CD4-positive, alpha-beta T cell treated with Interleukin-4 for 4 hours (primary cell): ENCODE measurements around the gene NOD2.

Experiments used
- DNase-seq: peaks from one replicate; pipeline ENCODE4 v3.0.0-alpha.2; 2020

NOD2 gene

GRCh38 chr16:50743581-50744225 lies 50.3 kb downstream of the NOD2 start:
- no peak for DNase-seq

GRCh38 chr16:50744881-50745280 lies 51.5 kb downstream of the NOD2 start:
- peak; percentile 42 for DNase-seq

DNA sequence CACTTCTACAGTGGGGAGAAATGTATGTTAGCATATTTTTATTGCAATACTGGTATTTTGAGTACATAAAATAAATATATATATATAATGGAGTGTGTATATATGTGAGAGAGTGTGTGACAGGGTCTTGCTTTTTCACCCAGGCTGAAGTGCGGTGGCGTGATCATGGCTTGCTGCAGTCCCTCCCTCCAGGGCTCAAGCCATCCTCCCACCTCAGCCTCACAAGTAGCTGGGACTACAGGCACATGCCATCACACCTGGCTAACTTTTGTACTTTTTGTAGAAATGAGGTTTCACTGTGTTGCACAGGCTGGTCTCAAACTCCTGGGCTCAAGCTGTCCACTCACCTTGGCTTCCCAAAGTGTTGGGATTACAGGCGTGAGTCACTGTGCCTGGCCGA lies 52.5 kb downstream of the NOD2 start:
- DNase-seq, result no peak

DNA sequence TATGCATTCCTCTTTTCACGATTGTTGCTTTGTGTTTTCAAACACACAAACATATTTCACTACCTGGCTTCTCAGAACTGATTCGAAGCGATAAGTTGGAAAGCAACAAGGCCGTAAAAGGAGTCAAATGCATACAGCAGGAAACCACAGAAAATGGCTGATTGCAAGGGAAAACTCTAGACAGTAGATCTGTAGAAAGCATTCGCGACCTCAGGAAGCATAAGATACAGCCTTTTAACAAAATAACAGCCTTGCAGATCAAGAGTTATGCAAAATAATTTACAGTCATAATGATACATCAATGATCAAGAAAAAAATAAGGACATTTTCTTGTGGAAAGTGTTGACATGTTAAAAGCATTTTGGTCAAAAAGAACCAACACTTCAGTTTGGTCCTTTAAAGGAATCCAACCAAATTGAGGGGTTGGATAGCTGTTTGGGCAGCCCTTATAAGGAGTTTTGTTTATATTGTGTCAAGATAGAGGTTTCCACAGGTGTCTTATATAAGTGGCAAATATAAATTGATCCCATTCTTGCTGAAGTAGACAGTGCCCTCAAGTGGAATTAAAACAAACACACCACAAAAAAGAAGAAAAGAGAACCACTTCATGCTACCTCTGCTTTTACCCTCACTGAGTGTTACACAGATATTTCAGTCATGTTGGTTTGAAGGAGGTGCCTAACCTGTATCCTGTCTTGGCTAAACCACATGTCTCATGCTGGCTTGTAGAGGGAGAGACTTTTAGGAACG lies 54.0 kb downstream of the NOD2 start:
- DNase-seq, result peak; percentile 81

DNA sequence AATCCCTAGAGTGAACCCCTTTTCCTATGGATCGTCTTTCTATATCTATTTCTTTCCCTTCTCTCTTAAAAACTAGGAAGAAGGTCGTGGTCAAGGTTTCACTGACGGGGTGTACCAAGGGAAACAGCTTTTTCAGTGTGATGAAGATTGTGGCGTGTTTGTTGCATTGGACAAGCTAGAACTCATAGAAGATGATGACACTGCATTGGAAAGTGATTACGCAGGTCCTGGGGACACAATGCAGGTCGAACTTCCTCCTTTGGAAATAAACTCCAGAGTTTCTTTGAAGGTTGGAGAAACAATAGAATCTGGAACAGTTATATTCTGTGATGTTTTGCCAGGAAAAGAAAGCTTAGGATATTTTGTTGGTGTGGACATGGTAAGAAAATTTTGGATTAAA lies 58.1 kb downstream of the NOD2 start:
- no peak for DNase-seq

DNA sequence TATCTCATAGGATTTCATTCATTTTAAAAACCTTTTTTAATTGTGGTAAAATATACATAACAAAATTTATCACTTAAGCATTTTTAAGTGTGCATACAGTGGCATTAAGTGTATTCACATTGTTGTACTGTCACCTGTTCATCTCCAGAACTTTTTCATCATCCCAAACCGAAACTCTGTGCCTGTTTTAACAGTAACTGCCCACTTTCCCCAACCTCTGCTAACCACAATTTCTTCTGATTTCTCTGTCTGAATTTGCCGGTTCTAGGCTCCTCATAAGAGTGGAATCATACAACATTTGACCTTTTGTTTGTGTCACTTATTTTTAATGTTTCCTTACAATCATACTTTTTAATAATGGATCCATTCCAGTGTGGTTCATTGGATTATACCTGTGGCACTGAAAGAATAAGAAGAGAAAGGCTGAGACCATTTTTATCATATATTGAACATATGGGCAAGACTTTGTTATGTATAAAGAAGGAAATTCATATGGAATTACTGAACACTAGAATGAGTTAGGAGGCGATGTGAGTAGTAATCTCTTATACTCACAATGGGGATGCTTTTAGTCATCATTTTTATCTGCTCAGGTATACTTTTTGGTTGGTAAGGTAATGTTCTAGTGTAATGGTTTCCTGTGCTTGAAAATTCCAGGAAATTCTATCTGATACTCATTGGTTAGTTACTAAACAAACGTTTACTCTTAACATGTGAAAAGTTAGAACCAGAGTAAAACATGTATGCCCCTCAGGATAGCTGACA lies 59.2 kb downstream of the NOD2 start:
- no peak for DNase-seq

DNA sequence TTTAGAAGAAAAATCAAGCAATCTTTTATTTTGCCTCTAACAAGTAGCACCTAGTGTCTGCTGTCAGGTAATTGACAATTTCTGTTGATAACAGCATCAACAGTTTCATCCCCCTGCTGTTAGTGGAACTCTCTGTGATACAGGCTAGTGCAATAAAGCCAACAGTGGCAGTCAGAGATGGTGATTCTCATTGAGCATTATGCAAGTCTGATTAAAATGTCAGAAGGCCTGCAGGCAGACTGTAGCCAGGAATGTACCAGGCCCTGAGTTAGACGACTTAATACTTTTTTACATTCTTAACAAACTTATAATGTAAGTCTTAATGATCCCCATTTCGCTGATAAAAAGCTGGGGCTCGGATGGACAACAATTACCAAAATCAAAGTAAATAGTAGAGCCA lies 63.1 kb downstream of the NOD2 start:
- no peak for DNase-seq

DNA sequence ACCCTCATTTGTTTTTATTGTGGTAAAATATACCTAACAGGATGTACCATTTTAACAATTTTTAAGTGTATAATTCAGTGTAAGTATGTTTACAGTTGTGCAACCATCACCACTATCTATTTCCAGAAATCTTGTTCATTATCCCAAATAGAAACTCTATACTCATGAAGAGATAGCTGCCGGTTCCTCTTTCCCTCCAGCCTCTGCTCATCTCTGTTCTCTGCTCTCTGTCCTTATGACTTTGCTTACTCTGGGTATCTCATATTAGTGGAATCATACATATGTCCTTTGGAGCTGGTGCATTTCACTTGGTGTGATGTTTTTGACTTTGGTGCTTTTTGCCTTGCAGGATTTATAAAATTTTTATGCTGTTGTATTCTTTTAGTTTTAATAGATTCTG lies 67.9 kb downstream of the NOD2 start:
- no peak for DNase-seq

GRCh38 chr16:50762241-50762640 lies 68.8 kb downstream of the NOD2 start:
- DNase-seq, result no peak

DNA sequence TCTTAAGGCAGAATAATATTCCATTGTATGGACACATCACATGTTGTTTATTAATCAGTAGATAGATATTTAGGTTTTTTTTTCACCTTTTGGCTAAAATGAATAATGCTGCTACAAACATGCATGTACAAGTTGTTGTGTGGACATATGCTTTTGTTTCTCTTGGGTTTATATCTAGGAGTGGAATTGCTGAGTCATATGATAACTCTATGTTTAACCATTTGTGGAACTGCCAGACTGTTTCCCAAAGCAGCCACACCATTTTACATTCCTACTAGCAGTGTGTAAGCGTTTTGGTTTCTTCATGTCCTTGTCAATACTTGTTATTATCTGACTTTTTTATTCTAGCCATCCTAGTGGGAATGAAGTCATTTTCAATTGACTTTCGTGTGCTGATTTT lies 69.8 kb downstream of the NOD2 start:
- DNase-seq, result no peak

DNA sequence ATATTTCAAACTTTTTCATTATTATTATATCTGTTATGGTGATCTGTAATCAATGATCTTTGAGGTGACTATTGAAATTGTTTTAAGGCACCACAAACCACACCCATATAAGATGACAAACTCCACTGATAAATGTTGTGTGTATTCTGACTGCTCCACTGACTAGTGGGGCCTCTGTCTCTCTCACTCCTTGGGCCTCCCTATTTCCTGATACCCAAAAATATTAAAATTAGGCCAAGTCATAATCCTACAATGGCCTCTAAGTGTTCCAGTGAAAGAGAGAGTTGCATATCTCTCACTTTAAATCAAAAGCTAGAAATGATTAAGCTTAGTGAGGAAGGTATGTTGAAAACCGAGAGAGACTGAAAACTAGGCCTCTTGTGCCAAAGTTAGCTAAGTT lies 71.9 kb downstream of the NOD2 start:
- no peak for DNase-seq

GRCh38 chr16:50765861-50766260 lies 72.5 kb downstream of the NOD2 start:
- no peak for DNase-seq

GRCh38 chr16:50767197-50767596 lies 73.8 kb downstream of the NOD2 start:
- DNase-seq, result no peak

DNA sequence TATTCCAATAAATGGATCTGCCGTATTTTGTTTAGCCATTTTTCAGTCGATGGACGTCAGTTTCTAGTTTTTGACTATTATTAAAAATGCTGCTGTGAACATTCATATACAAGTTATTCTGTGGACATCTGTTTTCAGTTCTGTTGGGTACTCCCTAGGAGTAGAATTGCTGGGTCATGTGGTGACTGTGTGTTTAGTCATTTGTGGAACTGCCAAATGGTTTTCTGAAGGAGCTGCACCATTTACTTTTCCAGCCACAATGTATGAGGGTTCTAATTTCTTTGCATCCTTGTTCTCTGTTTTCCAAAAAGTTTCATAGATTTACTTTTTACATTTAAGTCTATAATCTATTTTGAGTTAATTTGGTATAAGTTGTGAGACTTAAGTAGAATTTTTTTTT lies 78.0 kb downstream of the NOD2 start:
- DNase-seq, result no peak

DNA sequence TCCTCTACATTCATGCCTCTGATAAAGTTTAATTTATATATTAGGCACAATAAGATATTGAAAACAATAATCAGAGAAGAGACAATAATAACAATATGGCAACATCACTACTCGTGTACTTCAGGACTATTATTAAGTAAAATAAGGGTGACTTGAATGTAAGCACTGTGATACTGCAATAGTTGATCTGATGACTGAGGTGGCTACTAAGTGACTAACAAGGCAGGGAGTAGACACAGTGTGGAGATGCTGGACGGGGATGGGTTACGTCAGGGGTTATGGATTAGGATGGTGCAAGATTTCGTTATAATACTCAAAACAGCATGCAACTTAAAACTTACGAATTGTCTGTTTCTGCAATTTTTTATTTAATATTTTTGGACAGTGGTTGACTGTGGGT lies 81.0 kb downstream of the NOD2 start:
- DNase-seq, result no peak

DNA sequence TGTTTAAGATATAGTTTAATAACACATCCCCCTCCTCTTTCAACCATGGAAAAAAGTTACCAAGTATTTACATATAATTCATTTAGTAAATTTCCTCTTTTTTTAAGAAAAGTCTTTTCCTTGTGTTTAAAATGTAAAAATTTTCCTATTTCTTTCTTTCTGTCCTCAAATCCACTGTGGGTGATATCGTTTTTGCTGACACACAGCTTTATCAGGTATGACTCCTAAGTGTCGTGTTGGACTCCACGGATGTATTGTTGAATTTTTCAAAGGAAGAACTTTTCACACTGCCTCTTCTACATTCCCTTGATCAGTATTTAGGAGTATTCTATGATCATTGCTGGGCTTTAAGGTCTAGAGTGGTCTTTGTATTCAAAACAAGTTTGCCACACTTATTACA lies 81.6 kb downstream of the NOD2 start:
- no peak for DNase-seq

- no peak for DNase-seq
Observed at GRCh38 chr16:50776037-50776436, 82.6 kb downstream of the NOD2 start.

DNA sequence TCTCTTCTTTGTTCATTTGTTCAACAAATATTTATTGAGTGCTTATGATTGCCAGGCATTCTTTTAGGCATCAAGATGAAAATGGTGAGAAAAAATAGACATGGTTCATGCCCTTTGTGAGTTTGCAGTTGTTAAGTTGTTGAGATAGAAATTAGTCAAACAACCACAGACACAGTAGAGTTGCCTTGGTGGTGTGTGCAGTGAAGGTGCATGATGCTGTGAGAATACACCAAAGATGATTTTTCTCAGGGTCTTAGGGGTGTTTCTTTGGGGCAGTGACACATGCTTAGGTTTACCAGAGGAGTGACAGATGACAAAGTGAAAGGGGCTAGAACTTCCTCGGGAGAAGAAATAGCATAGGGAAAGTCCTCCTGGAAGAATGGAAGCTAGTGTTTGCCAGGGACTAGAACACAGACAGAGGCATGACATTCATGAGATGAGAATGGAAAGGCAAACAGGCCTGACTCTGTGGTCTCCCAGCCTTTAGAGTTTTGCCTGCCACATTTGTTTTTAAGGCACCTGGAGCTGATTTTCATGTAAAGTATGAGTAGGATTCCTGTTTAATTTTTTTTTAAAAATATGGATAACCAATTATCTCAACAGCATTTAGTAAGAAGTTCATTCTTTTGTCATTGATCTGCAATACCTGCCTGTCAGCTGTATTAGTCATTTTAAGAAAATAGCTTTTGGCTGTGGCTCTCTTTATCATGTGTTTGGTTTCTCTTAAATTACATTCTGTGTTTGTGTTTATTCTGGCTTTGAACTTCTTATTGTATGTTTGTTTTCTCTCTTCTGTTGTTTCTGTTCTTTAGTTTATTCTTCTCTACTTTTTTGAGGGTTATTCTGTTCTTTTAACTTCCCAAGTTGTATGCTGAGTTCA lies 85.1 kb downstream of the NOD2 start:
- DNase-seq, result no peak

GRCh38 chr16:50781043-50781442 lies 87.6 kb downstream of the NOD2 start:
- peak; percentile 27 for DNase-seq

DNA sequence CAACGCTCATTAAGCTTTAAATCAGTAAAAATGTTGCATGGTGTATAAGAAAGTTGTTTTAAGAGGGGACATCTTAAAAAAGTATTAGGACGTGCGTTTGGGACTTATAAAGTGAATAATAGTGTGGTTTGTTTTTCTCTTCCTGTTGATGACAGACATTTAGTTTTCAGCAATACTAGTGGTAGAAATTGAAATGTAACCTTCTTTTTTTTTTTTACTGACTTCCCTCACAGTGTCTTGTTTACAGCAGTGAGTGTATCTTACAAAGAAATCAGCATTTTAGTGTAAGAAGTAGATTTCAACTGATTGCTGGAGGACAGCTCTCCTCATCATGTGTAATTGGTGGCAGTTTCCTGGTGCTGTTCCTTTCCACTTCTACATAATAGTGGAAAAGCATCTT lies 88.1 kb downstream of the NOD2 start:
- DNase-seq, result peak; percentile 32
